Activated CD4-positive, alpha-beta T cell treated with anti-CD3 and anti-CD28 coated beads for 1 hour (primary cell): ENCODE measurements around the gene RNASE13.

ENCODE experiments used
- DNase-seq: peaks from one replicate; pipeline ENCODE4 v3.0.0-alpha.2; 2020

RNASE13 gene

GRCh38 chr14:21063479-21063878 lies 28.9 kb upstream of the RNASE13 start:
- no peak for DNase-seq

GRCh38 chr14:21061347-21061668 lies 26.7 kb upstream of the RNASE13 start:
- no peak for DNase-seq

- no peak for DNase-seq
Measured at GRCh38 chr14:21060614-21061346, 26.2 kb upstream of the RNASE13 start.

GRCh38 chr14:21059842-21060613 lies 25.4 kb upstream of the RNASE13 start:
- DNase-seq, result no peak

- no peak for DNase-seq
Measured at GRCh38 chr14:21058903-21059302, 24.3 kb upstream of the RNASE13 start.

- no peak for DNase-seq
Measured at GRCh38 chr14:21057803-21058675, 23.4 kb upstream of the RNASE13 start, which contains the start of gene RNASE8. Gene RNASE8 (plus strand): TSS chr14:21057822. CDS start chr14:21057893, 71 bp downstream.

- DNase-seq, result no peak
Measured at GRCh38 chr14:21056520-21057163, 22.0 kb upstream of the RNASE13 start.

- DNase-seq, result no peak
Measured at GRCh38 chr14:21055432-21056117, 21.0 kb upstream of the RNASE13 start.

- no peak for DNase-seq
Measured at GRCh38 chr14:21054768-21055145, 20.1 kb upstream of the RNASE13 start.

GRCh38 chr14:21054123-21054767 lies 19.6 kb upstream of the RNASE13 start:
- no peak for DNase-seq

- no peak for DNase-seq
Measured at GRCh38 chr14:21053184-21054122, 18.8 kb upstream of the RNASE13 start.

- no peak for DNase-seq
Measured at GRCh38 chr14:21050597-21050996, 16.0 kb upstream of the RNASE13 start.

- DNase-seq, result no peak
Measured at GRCh38 chr14:21049271-21049673, 14.7 kb upstream of the RNASE13 start.

GRCh38 chr14:21048638-21049037 lies 14.0 kb upstream of the RNASE13 start:
- DNase-seq, result no peak

- DNase-seq, result no peak
Measured at GRCh38 chr14:21047378-21047781, 12.8 kb upstream of the RNASE13 start.

GRCh38 chr14:21043974-21044618 lies 9.5 kb upstream of the RNASE13 start:
- no peak for DNase-seq

GRCh38 chr14:21043387-21043973 lies 8.9 kb upstream of the RNASE13 start:
- no peak for DNase-seq

GRCh38 chr14:21042918-21043317 lies 8.3 kb upstream of the RNASE13 start:
- no peak for DNase-seq

- no peak for DNase-seq
Measured at GRCh38 chr14:21041676-21042433, 7.2 kb upstream of the RNASE13 start, which contains the start of gene RNASE7. Gene RNASE7 (plus strand): TSS chr14:21042362. CDS start chr14:21042993, 631 bp downstream.
